Gastrocnemius medialis (tissue), 4 donors: ENCODE measurements around the gene HRH4. TPM values are rescaled to one million over a fixed set of nuclear protein-coding genes. Genes with fewer than 3 reads are reported as not detected.

Experiments
- ATAC-seq, 2 donors: fragments of 150-250 bp; one replicate each; pipeline ENCODE4 v1.9.1; 2016
- DNase-seq, 2 donors: peaks; one replicate each; pipeline ENCODE4 v3.0.0-alpha.2; 2019
- H3K27ac ChIP-seq, 4 donors: fragments of 200-600 bp; sonication (generic); 1 replicate in 1 of 4; 2 replicates in 3 of 4; pipeline ENCODE4 v1.5.1; 2016 to 2018; ENCODE audit warnings: mild to moderate bottlenecking in 2 of 4, moderate library complexity in 1 of 4
- H3K27me3 ChIP-seq, 3 donors: fragments of 200-600 bp; sonication (generic) in 2 of 3; 1 replicate in 1 of 3; 2 replicates in 2 of 3; pipeline versions ENCODE4 v1.5.1 to v1.6.0; 2016 to 2019; ENCODE audit warnings: mild to moderate bottlenecking in 1 of 3, moderate library complexity in 1 of 3
- H3K36me3 ChIP-seq, 2 donors: fragments of 200-600 bp; sonication (generic) in 1 of 2; one replicate each; pipeline ENCODE4 v1.5.1; 2017 to 2018
- H3K4me1 ChIP-seq, 2 donors: fragments of 200-600 bp; sonication (generic) in 1 of 2; one replicate each; pipeline ENCODE4 v1.5.1; 2016 to 2017; ENCODE audit warnings: mild to moderate bottlenecking in 2 of 2
- H3K4me3 ChIP-seq, 4 donors: fragments of 200-600 bp; sonication (generic) in 3 of 4; 1 replicate in 1 of 4; 2 replicates in 3 of 4; pipeline ENCODE4 v1.5.1; 2016 to 2019; ENCODE audit warnings: mild to moderate bottlenecking in 2 of 4
- H3K9me3 ChIP-seq, 3 donors: fragments of 200-600 bp; sonication (generic) in 2 of 3; 1 replicate in 1 of 3; 2 replicates in 2 of 3; pipeline ENCODE4 v1.5.1; 2016 to 2019
- POLR2A ChIP-seq, 2 donors: fragments of 450-650 bp; IDR thresholded peaks; one replicate each; pipeline ENCODE4 v1.6.1; 2017; ENCODE audit warnings: antibody characterized with exemption in 2 of 2, mild to moderate bottlenecking in 2 of 2, moderate library complexity in 2 of 2
- in situ Hi-C, 4 donors: fragments of 200-750 bp; cut with MboI; loops; one replicate each; pipeline versions ENCODE4 v1.15.0 to v1.8.0; 2017; ENCODE audit warnings: low sequenced_read_pairs in 4 of 4
- intact Hi-C: fragments of 100-400 bp; cut with DNase I; formaldehyde crosslinking; loops from one replicate; pipeline ENCODE4 v1.15.1; 2023; ENCODE audit warnings: low total_unique reads
- total RNA-seq, 4 donors: library from RNA; depleted of rRNA; stranded (reverse); fragments of >200 nt; gene quantifications; one replicate each; pipeline versions ENCODE4 v1.1.0 to v1.2.3, GENCODE V29; 2016
- TF ChIP-seq, protein P1 (sequence below), 5 experiments: fragments of 450-650 bp in 3 of 5; fragments of 200-600 bp in 2 of 5; sonication (generic) in 2 of 5; IDR thresholded peaks in 4 of 5; conservative IDR thresholded peaks in 1 of 5; 1 replicate in 4 of 5; 2 replicates in 1 of 5; pipeline ENCODE4 v1.5.1; 2016 to 2019; ENCODE audit warnings: antibody characterized with exemption in 5 of 5, mild to moderate bottlenecking in 3 of 5, moderate library complexity in 3 of 5

The HRH4 gene
- total RNA-seq, 4 donors from 2014 or later, result not detected

DNA sequence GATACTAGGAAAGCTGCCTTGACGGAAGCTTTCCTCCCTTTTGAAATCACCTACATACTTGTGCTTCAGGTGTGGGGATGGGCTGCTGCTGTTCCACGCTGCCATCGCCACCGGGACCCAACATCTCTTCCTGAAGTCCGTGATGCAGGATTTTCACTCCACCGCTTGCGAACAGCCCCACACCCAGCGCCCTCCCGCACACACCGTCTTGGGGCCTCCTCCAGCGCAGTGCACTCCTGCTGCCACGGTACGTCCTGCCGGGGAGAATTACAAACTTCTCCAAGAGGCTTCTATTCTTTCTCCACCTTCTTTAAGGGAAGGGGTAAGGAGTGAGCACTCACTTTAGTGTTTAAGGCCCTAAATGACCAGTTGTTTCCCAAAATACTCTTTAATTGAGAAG lies 58.2 kb downstream of the HRH4 start:
- intact Hi-C loops (no loop called here), in situ Hi-C loops (no loop called here)
- no peak overlapping the region for H3K4me3 ChIP-seq
- no peaks in the 10 kb centered on the region for H3K36me3 ChIP-seq
- no peaks in the 10 kb centered on the region for H3K4me1 ChIP-seq
- TF ChIP-seq, protein P1, sequence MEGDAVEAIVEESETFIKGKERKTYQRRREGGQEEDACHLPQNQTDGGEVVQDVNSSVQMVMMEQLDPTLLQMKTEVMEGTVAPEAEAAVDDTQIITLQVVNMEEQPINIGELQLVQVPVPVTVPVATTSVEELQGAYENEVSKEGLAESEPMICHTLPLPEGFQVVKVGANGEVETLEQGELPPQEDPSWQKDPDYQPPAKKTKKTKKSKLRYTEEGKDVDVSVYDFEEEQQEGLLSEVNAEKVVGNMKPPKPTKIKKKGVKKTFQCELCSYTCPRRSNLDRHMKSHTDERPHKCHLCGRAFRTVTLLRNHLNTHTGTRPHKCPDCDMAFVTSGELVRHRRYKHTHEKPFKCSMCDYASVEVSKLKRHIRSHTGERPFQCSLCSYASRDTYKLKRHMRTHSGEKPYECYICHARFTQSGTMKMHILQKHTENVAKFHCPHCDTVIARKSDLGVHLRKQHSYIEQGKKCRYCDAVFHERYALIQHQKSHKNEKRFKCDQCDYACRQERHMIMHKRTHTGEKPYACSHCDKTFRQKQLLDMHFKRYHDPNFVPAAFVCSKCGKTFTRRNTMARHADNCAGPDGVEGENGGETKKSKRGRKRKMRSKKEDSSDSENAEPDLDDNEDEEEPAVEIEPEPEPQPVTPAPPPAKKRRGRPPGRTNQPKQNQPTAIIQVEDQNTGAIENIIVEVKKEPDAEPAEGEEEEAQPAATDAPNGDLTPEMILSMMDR (IDR thresholded peaks at IDR 0.05 in 4 of 5, conservative IDR thresholded peaks at IDR 0.05 in 1 of 5), result no peak
- TF ChIP-seq POLR2A (IDR thresholded peaks at IDR 0.05), result no peak
- H3K27ac ChIP-seq, result no peak overlapping the region
- no peak for ATAC-seq
- no peak for DNase-seq
- H3K9me3 ChIP-seq, result no peaks in the 10 kb centered on the region
- no peaks in the 10 kb centered on the region for H3K27me3 ChIP-seq

Other genes with a start within 250 kb of the HRH4 start
- 100 to 1,000 TPM in 2 of 4 donors, 10 to 100 TPM in 2; 61.5 to 227 (median 98.7) TPM for gene OSBPL1A, start 62.8 kb upstream of the HRH4 start, total RNA-seq
- gene IMPACT, start 34.0 kb upstream of the HRH4 start, total RNA-seq, result 10 to 100 TPM in 2 of 4 donors, 1 to 10 TPM in 2; 9.1 to 18.7 (median 11.9) TPM